Hematopoietic multipotent progenitor cell treated with erythropoietin and hydrocortisone succinate and interleukin-3 and kit ligand, for 4 days (in vitro differentiated cells): ENCODE results near the gene DAPK2.

Experiments
- DNase-seq: peaks from one replicate; pipeline ENCODE4 v3.0.0-alpha.2; 2015

Gene DAPK2

GRCh38 chr15:64022571-64022970, 23.7 kb downstream of the DAPK2 start:
- DNase-seq: no peak

- no peak for DNase-seq
Observed at GRCh38 chr15:64019764-64020163, 26.5 kb downstream of the DAPK2 start.

GRCh38 chr15:64017591-64018163, 28.6 kb downstream of the DAPK2 start:
- DNase-seq: no peak

GRCh38 chr15:64017082-64017588, 29.1 kb downstream of the DAPK2 start:
- no peak for DNase-seq

- no peak for DNase-seq
Observed at GRCh38 chr15:64016257-64016656, 30.0 kb downstream of the DAPK2 start.

- no peak for DNase-seq
Observed at GRCh38 chr15:64014995-64015394, 31.3 kb downstream of the DAPK2 start.

- DNase-seq: peak; percentile 40
Observed at GRCh38 chr15:64013179-64014062, 32.9 kb downstream of the DAPK2 start.

- no peak for DNase-seq
Observed at GRCh38 chr15:64011736-64012135, 34.5 kb downstream of the DAPK2 start.

- DNase-seq: peak; percentile 99
Observed at GRCh38 chr15:64010719-64011118, 35.6 kb downstream of the DAPK2 start.

- peak; percentile 89 for DNase-seq
Observed at GRCh38 chr15:64009798-64010261, 36.5 kb downstream of the DAPK2 start.

- DNase-seq: no peak
Observed at GRCh38 chr15:64009241-64009640, 37.0 kb downstream of the DAPK2 start.

GRCh38 chr15:64008177-64008576, 38.1 kb downstream of the DAPK2 start:
- DNase-seq: no peak

- no peak for DNase-seq
Observed at GRCh38 chr15:64006642-64007041, 39.6 kb downstream of the DAPK2 start.

GRCh38 chr15:64004587-64004986, 41.7 kb downstream of the DAPK2 start:
- DNase-seq: peak; percentile 46

GRCh38 chr15:64004056-64004455, 42.2 kb downstream of the DAPK2 start:
- DNase-seq: no peak

GRCh38 chr15:64003182-64003581, 43.1 kb downstream of the DAPK2 start:
- DNase-seq: no peak

GRCh38 chr15:64001148-64001547, 45.1 kb downstream of the DAPK2 start:
- DNase-seq: peak; percentile 75

GRCh38 chr15:64000183-64000951, 45.9 kb downstream of the DAPK2 start:
- DNase-seq: no peak

- peak; percentile 63 for DNase-seq
Observed at GRCh38 chr15:63999177-63999576, 47.1 kb downstream of the DAPK2 start.

- no peak for DNase-seq
Observed at GRCh38 chr15:63998489-63998888, 47.8 kb downstream of the DAPK2 start.

- no peak for DNase-seq
Observed at GRCh38 chr15:63997715-63998442, 48.4 kb downstream of the DAPK2 start.

GRCh38 chr15:63996794-63997357, 49.4 kb downstream of the DAPK2 start:
- no peak for DNase-seq
